H1 (cell line): ENCODE data around the gene HK1. TPM values are rescaled to one million over a fixed set of nuclear protein-coding genes. Genes with fewer than 3 reads are reported as not detected.

Source experiments
- CTCF ChIA-PET: fragments of 300-600 bp; sonication (Branson Sonifier 250); formaldehyde crosslinking; loops from one replicate; lab custom pipeline; 2021; ENCODE audit not compliant: partially characterized antibody; lab: Charles Lee
- POLR2A ChIA-PET: fragments of 300-600 bp; sonication (Branson Sonifier 250); formaldehyde crosslinking; loops from one replicate; lab custom pipeline; 2021; ENCODE audit warnings: inconsistent platforms; ENCODE audit not compliant: partially characterized antibody; lab: Charles Lee
- DNase-seq, 2 experiments: peaks; one replicate each; pipeline versions ENCODE4 v3.0.0 to v3.0.0-alpha.2; 2010 to 2022; ENCODE audit warnings: low spot score in 2 of 2, low read depth in 1 of 2, mixed read lengths in 1 of 2
- FAIRE-seq: peaks from 2 replicates; lab custom pipeline; 2011; peaks lifted over from hg19 to GRCh38; lab: Jason Lieb, UNC
- H2AFZ ChIP-seq: 2 replicates; pipeline ENCODE4 v1.8.1; 2012; ENCODE audit warnings: low read length, inconsistent platforms
- H2AK5ac ChIP-seq: 2 replicates; pipeline ENCODE4 v1.6.1; 2013; ENCODE audit warnings: low read depth, low read length
- H2BK120ac ChIP-seq: replicated peaks from 2 replicates; pipeline ENCODE3; 2013; ENCODE audit warnings: low read depth, low read length, inconsistent platforms
- H2BK12ac ChIP-seq: 2 replicates; pipeline ENCODE4 v1.6.1; 2013; ENCODE audit warnings: low read depth, low read length
- H2BK15ac ChIP-seq: 2 replicates; pipeline ENCODE4 v1.6.1; 2013; ENCODE audit warnings: low read length
- H2BK20ac ChIP-seq: 2 replicates; pipeline ENCODE4 v1.6.1; 2013; ENCODE audit warnings: low read length
- H2BK5ac ChIP-seq: 2 replicates; pipeline ENCODE4 v1.6.1; 2013; ENCODE audit warnings: low read depth, low read length
- H3K14ac ChIP-seq: 2 replicates; pipeline ENCODE4 v1.6.1; 2013; ENCODE audit warnings: inconsistent platforms; ENCODE audit not compliant: insufficient read length
- H3K18ac ChIP-seq: 2 replicates; pipeline ENCODE4 v1.6.1; 2013; ENCODE audit warnings: low read length; ENCODE audit errors: extremely low read depth
- H3K23ac ChIP-seq: 2 replicates; pipeline ENCODE4 v1.6.1; 2013; ENCODE audit warnings: inconsistent platforms; ENCODE audit not compliant: insufficient read length
- H3K23me2 ChIP-seq: 2 replicates; pipeline ENCODE4 v1.6.1; 2013; ENCODE audit warnings: low read depth, low read length
- H3K27ac ChIP-seq: 2 replicates; pipeline ENCODE4 v1.6.1; 2011; ENCODE audit warnings: low read depth, low read length, inconsistent platforms
- H3K27me3 ChIP-seq, 4 experiments: replicated peaks in 1 of 4; 1 replicate in 1 of 4; 2 replicates in 3 of 4; pipeline versions ENCODE4 v1.6.1 to v1.8.1; 2011 to 2013; ENCODE audit warnings: low read length in 3 of 4, mild to moderate bottlenecking in 3 of 4, inconsistent platforms in 2 of 4, mixed read lengths in 2 of 4, moderate library complexity in 1 of 4; ENCODE audit not compliant: control insufficient read depth in 3 of 4, insufficient read depth in 3 of 4; ENCODE audit errors: extremely low read depth in 1 of 4
- H3K36me3 ChIP-seq, 4 experiments: 2 replicates each; pipeline versions ENCODE4 v1.6.1 to v1.8.1; 2011 to 2013; ENCODE audit warnings: mild to moderate bottlenecking in 4 of 4, low read length in 3 of 4, moderate library complexity in 2 of 4, control low read depth in 1 of 4, inconsistent platforms in 1 of 4; ENCODE audit not compliant: insufficient read depth in 4 of 4, control insufficient read depth in 2 of 4
- H3K4ac ChIP-seq: replicated peaks from 2 replicates; pipeline ENCODE3; 2013; ENCODE audit warnings: low read length, low read depth, mixed read lengths, inconsistent platforms; ENCODE audit not compliant: insufficient read length
- H3K4me1 ChIP-seq, 4 experiments: replicated peaks in 1 of 4; 1 replicate in 1 of 4; 2 replicates in 3 of 4; pipeline versions ENCODE4 v1.6.1 to v1.8.1; 2011 to 2013; ENCODE audit warnings: low read length in 3 of 4, inconsistent platforms in 2 of 4, mixed read lengths in 1 of 4; ENCODE audit not compliant: insufficient read depth in 4 of 4, control insufficient read depth in 3 of 4
- H3K4me2 ChIP-seq, 2 experiments: 2 replicates each; pipeline versions ENCODE4 v1.6.1 to v1.8.1; 2011 to 2013; ENCODE audit warnings: low read depth in 2 of 2, low read length in 2 of 2, control low read depth in 1 of 2, inconsistent platforms in 1 of 2, mild to moderate bottlenecking in 1 of 2; ENCODE audit not compliant: insufficient read depth in 1 of 2
- H3K4me3 ChIP-seq, 4 experiments: fragments of 200-600, 300-600 bp in 1 of 4; sonication (generic), shearing (Covaris generic), sonication (Bioruptor Twin) in 1 of 4; 2 replicates each; pipeline versions ENCODE4 v1.5.1 to v1.8.1; 2011 to 2016; ENCODE audit warnings: low read length in 4 of 4, low read depth in 3 of 4, control low read depth in 2 of 4, inconsistent platforms in 2 of 4, mild to moderate bottlenecking in 2 of 4, mixed read lengths in 1 of 4, moderate library complexity in 1 of 4; ENCODE audit not compliant: insufficient read depth in 2 of 4; ENCODE audit errors: extremely low read depth in 1 of 4
- H3K56ac ChIP-seq: replicated peaks from 2 replicates; pipeline ENCODE3; 2013; ENCODE audit warnings: low read depth, mild to moderate bottlenecking, mixed read lengths, low read length, inconsistent platforms; ENCODE audit not compliant: insufficient read length
- H3K79me1 ChIP-seq: 2 replicates; pipeline ENCODE4 v1.6.1; 2013; ENCODE audit warnings: low read depth, low read length, control low read depth
- H3K79me2 ChIP-seq, 2 experiments: 2 replicates each; pipeline versions ENCODE4 v1.6.1 to v1.8.1; 2012 to 2013; ENCODE audit warnings: low read length in 2 of 2, mild to moderate bottlenecking in 2 of 2, inconsistent platforms in 1 of 2; ENCODE audit not compliant: insufficient read depth in 2 of 2, control insufficient read depth in 1 of 2
- H3K9ac ChIP-seq, 4 experiments: replicated peaks in 1 of 4; 1 replicate in 1 of 4; 2 replicates in 3 of 4; pipeline versions ENCODE4 v1.6.1 to v1.8.1; 2011 to 2013; ENCODE audit warnings: low read depth in 3 of 4, low read length in 3 of 4, control low read depth in 2 of 4, mild to moderate bottlenecking in 2 of 4, moderate library complexity in 2 of 4, inconsistent platforms in 1 of 4; ENCODE audit errors: extremely low read depth in 1 of 4
- H3K9me3 ChIP-seq, 2 experiments: 2 replicates each; pipeline versions ENCODE4 v1.6.1 to v1.8.1; 2012 to 2013; ENCODE audit warnings: mild to moderate bottlenecking in 2 of 2, moderate library complexity in 2 of 2, control low read depth in 1 of 2, inconsistent platforms in 1 of 2, low read depth in 1 of 2, low read length in 1 of 2, mixed read lengths in 1 of 2; ENCODE audit not compliant: insufficient read depth in 2 of 2
- H4K20me1 ChIP-seq, 2 experiments: replicated peaks in 1 of 2; 2 replicates each; pipeline versions ENCODE3 to v1.8.1; 2011 to 2013; ENCODE audit warnings: inconsistent platforms in 2 of 2, low read length in 2 of 2, mild to moderate bottlenecking in 1 of 2; ENCODE audit not compliant: insufficient read depth in 2 of 2, control insufficient read depth in 1 of 2
- H4K5ac ChIP-seq: 2 replicates; pipeline ENCODE4 v1.6.1; 2013; ENCODE audit warnings: low read length, low read depth, mixed read lengths, inconsistent platforms; ENCODE audit not compliant: insufficient read length
- H4K8ac ChIP-seq: 2 replicates; pipeline ENCODE4 v1.8.0; 2013; ENCODE audit warnings: mild to moderate bottlenecking, moderate library complexity, low read length, inconsistent platforms; ENCODE audit not compliant: insufficient read depth; ENCODE audit errors: extremely low read depth
- H4K91ac ChIP-seq: replicated peaks from 2 replicates; pipeline ENCODE3; 2013; ENCODE audit warnings: low read length, mixed read lengths, inconsistent platforms; ENCODE audit not compliant: insufficient read length
- ASH2L ChIP-seq: fragments of 200-600, 300-600 bp; sonication (generic); IDR thresholded peaks from one replicate; pipeline ENCODE4 v1.7.1; 2017; ENCODE audit warnings: low read length
- BCL11A ChIP-seq, 2 experiments: IDR thresholded peaks; one replicate each; pipeline ENCODE4 v1.6.1; 2011; ENCODE audit warnings: low read depth in 2 of 2, low read length in 2 of 2, mild to moderate bottlenecking in 2 of 2
- FOSL1 ChIP-seq: IDR thresholded peaks from 2 replicates; pipeline ENCODE4 v1.6.1; 2011; ENCODE audit warnings: mild to moderate bottlenecking, low read depth, low read length, moderate library complexity; ENCODE audit not compliant: insufficient read depth
- JUND ChIP-seq: IDR thresholded peaks from 2 replicates; pipeline ENCODE4 v1.6.1; 2011; ENCODE audit warnings: mild to moderate bottlenecking, improper control_type of control experiment, low read length
- KDM1A ChIP-seq: fragments of 200-600, 300-600 bp; sonication (generic); IDR thresholded peaks from 2 replicates; pipeline ENCODE4 v1.7.1; 2016; ENCODE audit warnings: mild to moderate bottlenecking, low read length, borderline replicate concordance
- SAP30 ChIP-seq: fragments of 300-600 bp; sonication (generic); IDR thresholded peaks from 2 replicates; pipeline ENCODE4 v1.7.1; 2012; ENCODE audit warnings: low read length, moderate library complexity, mild to moderate bottlenecking, inconsistent platforms; ENCODE audit not compliant: insufficient read depth, insufficient replicate concordance
- SP2 ChIP-seq: IDR thresholded peaks from 2 replicates; pipeline ENCODE4 v1.6.1; 2012; ENCODE audit warnings: mild to moderate bottlenecking, low read length, inconsistent platforms
- SRF ChIP-seq: IDR thresholded peaks from 2 replicates; pipeline ENCODE4 v1.6.1; 2011; ENCODE audit warnings: mild to moderate bottlenecking, low read depth, low read length, moderate library complexity
- YY1 ChIP-seq: IDR thresholded peaks from 2 replicates; pipeline ENCODE4 v1.6.1; 2011; ENCODE audit warnings: low read depth, mild to moderate bottlenecking, low read length
- ZNF274 ChIP-seq: IDR thresholded peaks from 2 replicates; pipeline ENCODE4 v1.7.0; 2012; ENCODE audit warnings: low read length, borderline replicate concordance; ENCODE audit errors: extremely low read depth
- WGBS, 2 experiments: shearing (Covaris generic) in 1 of 2; methylation state at CpG; one replicate each; pipeline versions ENCODE4 v1.1.6 to v1.1.7; 2013 to 2015; ENCODE audit warnings: low lambda C conversion rate in 2 of 2, mixed read lengths in 2 of 2, inconsistent platforms in 1 of 2, low coverage in 1 of 2, missing lambda C conversion rate in 1 of 2; ENCODE audit not compliant: insufficient replicate concordance in 2 of 2, insufficient coverage in 1 of 2, insufficient read length in 1 of 2; ENCODE audit errors: extremely low coverage in 1 of 2, missing lambda C conversion rate in 1 of 2; 5-methylcytosine and 5-hydroxymethylcytosine counted together
- polyA plus RNA-seq, 7 experiments: library from polyadenylated mRNA; depleted of rRNA in 3 of 7; stranded (reverse) in 5 of 7; unstranded in 2 of 7; fragments of >200 nt in 5 of 7; fragments of 200-250 nt in 2 of 7; gene quantifications; 1 replicate in 5 of 7; 2 replicates in 1 of 7; 4 replicates in 1 of 7; pipeline versions ENCODE4 v1.2.1 to v1.2.3, GENCODE V29; 2011 to 2013; ENCODE audit warnings: missing spikeins in 2 of 7, mixed read lengths in 2 of 7
- total RNA-seq: library from RNA; stranded (reverse); fragmentation: NEBNext Ultra II Directional; extraction: Animal tissue kit (Norgen Biotek cat#: 25700); gene quantifications from 2 replicates; pipeline ENCODE4 v1.2.1, GENCODE V29; 2021

Gene HK1
- total and polyA plus RNA-seq, 2 of the 8 experiments (the other 6 are each of a cell fraction or from before 2014, with no cell fraction given): 55.8 to 247 TPM

DNA sequence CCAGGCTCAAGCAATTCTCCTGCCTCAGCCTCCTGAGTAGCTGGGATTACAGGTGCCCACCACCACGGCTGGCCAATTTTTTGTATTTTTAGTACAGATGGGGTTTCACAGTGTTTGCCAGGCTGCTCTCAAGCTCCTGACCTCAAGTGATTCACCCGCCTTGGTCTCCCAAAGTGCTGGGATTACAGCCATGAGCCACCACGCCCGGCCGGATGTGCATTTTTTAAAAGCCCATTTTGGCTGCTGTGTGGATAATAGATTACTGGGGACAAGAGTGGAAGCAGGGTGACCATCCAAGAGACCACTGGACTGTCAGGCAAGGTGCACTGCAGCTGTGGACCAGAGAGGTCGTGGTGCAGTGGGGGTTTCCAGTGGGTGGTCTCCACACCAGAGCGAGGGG lies 36.7 kb upstream of the HK1 start:
- Histone ChIP-seq H4K91ac (no peak overlapping the region), H3K23ac (no peak overlapping the region), H3K4ac (no peak overlapping the region), H3K4me1 (no peaks in the 10 kb centered on the region), H3K4me2 (no peak overlapping the region), H2BK5ac (no peak overlapping the region), H3K27me3 (no peaks in the 10 kb centered on the region), H3K23me2 (no peaks in the 10 kb centered on the region), H2AK5ac (no peak overlapping the region), H3K9ac (no peak overlapping the region), H3K18ac (no peak overlapping the region), H3K14ac (no peak overlapping the region), H3K27ac (no peak overlapping the region), H4K5ac (no peak overlapping the region), H3K79me1 (no peaks in the 10 kb centered on the region), H2BK20ac (no peak overlapping the region), H2BK12ac (no peak overlapping the region; the same call in 1 of the 2 replicates)
- 91% methylated on average over 7 of the region's 7 CpGs; no CpG with 5 or more reads in 1 of the 2 experiments for WGBS, 2 experiments
- TF ChIP-seq ZNF274 (no peak), BCL11A (IDR thresholded peaks at IDR 0.05; ENCODE audit: low read depth in 2 of 2, low read length in 2 of 2) (no peak), YY1 (no peak), ASH2L (no peak), SRF (no peak), KDM1A (no peak), FOSL1 (no peak), SAP30 (no peak), JUND (no peak), SP2 (no peak)
- TF ChIP-seq, all 59 proteins: peak for 0
- Histone ChIP-seq H3K9me3 (no peaks in the 10 kb centered on the region), H2BK120ac (no peak overlapping the region), H2BK15ac (no peak overlapping the region), H4K20me1 (no peaks in the 10 kb centered on the region), H3K79me2 (no peaks in the 10 kb centered on the region), H4K8ac (no peak overlapping the region), H3K56ac (no peak overlapping the region), H3K4me3 (no peak overlapping the region), H3K36me3 (no peaks in the 10 kb centered on the region), H2AFZ (no peak overlapping the region)
- FAIRE-seq (no peak), DNase-seq (no peak)
- CTCF ChIA-PET: interaction anchor here (0.7 to 8.1 kb wide), 8 partner anchors 49 to 164 kb away, joined by 3 to 66 read pairs (median 4); no protein-coding TSS in a partner anchor
- POLR2A ChIA-PET: no interaction called here
